ENCODE measurements around the gene KCNK2.

Gene KCNK2

DNA sequence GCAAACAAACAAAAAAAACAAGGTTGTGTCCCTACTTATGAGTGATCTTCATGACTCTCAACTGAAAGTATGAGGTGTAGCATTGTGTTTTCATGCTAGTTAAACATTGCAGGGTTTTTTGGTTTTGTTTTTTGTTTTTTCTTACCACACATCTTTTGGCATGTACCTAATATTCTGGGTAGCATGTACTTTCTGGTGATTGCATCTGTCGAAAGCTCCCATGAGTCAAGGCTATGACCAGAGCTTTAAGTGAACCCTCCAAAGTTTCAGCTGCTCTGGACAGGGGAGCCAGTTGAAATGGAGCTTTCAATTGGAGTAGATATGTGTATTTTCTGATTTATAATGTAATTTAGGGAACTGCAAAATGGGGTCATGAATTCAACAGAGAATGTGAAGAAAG, 115.5 kb downstream of the KCNK2 start:
- no peak overlapping the region for H3K4me2 ChIP-seq (ENCODE audit: low read depth, low read length, poor library complexity, severe bottlenecking)
- H3K4me3 ChIP-seq (ENCODE audit: low read length, poor library complexity, severe bottlenecking): no peak overlapping the region
- H3K9ac ChIP-seq (ENCODE audit: low read depth, low read length, poor library complexity, severe bottlenecking): no peak overlapping the region
- no peaks in the 10 kb centered on the region for H4K20me1 ChIP-seq (ENCODE audit: insufficient read depth, low read length, poor library complexity, severe bottlenecking)
- H3K36me3 ChIP-seq (ENCODE audit: insufficient read depth, low read length): no peaks in the 10 kb centered on the region
- no peak overlapping the region for H2AFZ ChIP-seq (ENCODE audit: low read length)
- H3K4me1 ChIP-seq (ENCODE audit: insufficient read depth, low read length, poor library complexity, severe bottlenecking): no peaks in the 10 kb centered on the region
- peaks cover 5% of the 10 kb centered on the region; the same call in 1 of the 2 replicates for H3K9me2 ChIP-seq (replicated peaks; ENCODE audit: low read depth, low read length)
- no peaks in the 10 kb centered on the region for H3F3A ChIP-seq (ENCODE audit: low read depth)
- H3K27me3 ChIP-seq (ENCODE audit: insufficient read depth, low read length, poor library complexity, severe bottlenecking): no peaks in the 10 kb centered on the region
- no peaks in the 10 kb centered on the region for H3K79me2 ChIP-seq (ENCODE audit: insufficient read depth, low read length)
- no peak for TF ChIP-seq EZH2phosphoT487 (IDR thresholded peaks at IDR 0.05; ENCODE audit: borderline replicate concordance)
- TF ChIP-seq, protein P1, sequence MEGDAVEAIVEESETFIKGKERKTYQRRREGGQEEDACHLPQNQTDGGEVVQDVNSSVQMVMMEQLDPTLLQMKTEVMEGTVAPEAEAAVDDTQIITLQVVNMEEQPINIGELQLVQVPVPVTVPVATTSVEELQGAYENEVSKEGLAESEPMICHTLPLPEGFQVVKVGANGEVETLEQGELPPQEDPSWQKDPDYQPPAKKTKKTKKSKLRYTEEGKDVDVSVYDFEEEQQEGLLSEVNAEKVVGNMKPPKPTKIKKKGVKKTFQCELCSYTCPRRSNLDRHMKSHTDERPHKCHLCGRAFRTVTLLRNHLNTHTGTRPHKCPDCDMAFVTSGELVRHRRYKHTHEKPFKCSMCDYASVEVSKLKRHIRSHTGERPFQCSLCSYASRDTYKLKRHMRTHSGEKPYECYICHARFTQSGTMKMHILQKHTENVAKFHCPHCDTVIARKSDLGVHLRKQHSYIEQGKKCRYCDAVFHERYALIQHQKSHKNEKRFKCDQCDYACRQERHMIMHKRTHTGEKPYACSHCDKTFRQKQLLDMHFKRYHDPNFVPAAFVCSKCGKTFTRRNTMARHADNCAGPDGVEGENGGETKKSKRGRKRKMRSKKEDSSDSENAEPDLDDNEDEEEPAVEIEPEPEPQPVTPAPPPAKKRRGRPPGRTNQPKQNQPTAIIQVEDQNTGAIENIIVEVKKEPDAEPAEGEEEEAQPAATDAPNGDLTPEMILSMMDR (conservative IDR thresholded peaks at IDR 0.05; ENCODE audit: low read length): no peak
- H3K9me3 ChIP-seq (ENCODE audit: insufficient read depth, low read depth, low read length): no peaks in the 10 kb centered on the region

DNA sequence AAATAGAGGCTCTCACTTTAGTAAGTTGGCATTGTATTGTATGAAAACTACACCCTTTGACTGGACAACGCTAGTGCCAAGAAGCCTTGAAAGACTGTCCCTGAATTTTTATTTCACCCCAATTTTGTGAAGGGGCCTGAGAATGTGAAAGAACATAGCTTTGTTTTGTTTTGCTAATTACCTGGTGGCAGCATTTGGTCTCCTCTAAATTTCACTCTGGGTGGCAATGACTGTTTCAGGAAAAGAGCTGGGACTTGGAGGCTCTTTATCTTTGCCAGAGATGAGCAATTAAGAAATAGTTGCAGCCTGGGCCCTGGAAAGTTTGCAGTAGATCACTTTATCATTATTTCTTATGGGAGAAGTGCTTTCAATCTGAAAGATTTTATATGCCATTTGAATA, 117.6 kb downstream of the KCNK2 start:
- H3K4me3 ChIP-seq (ENCODE audit: low read length, poor library complexity, severe bottlenecking): no peak overlapping the region
- H3K9ac ChIP-seq (ENCODE audit: low read depth, low read length, poor library complexity, severe bottlenecking): no peak overlapping the region
- H3K4me1 ChIP-seq (ENCODE audit: insufficient read depth, low read length, poor library complexity, severe bottlenecking): no peaks in the 10 kb centered on the region
- H3K36me3 ChIP-seq (ENCODE audit: insufficient read depth, low read length): no peaks in the 10 kb centered on the region
- no peaks in the 10 kb centered on the region for H3K79me2 ChIP-seq (ENCODE audit: insufficient read depth, low read length)
- H3K4me2 ChIP-seq (ENCODE audit: low read depth, low read length, poor library complexity, severe bottlenecking): no peak overlapping the region
- H3K27me3 ChIP-seq (ENCODE audit: insufficient read depth, low read length, poor library complexity, severe bottlenecking): no peaks in the 10 kb centered on the region
- no peak overlapping the region for H2AFZ ChIP-seq (ENCODE audit: low read length)
- no peaks in the 10 kb centered on the region for H3K9me2 ChIP-seq (replicated peaks; ENCODE audit: low read depth, low read length)
- TF ChIP-seq, protein P1 (conservative IDR thresholded peaks at IDR 0.05; ENCODE audit: low read length): no peak
- no peak for TF ChIP-seq EZH2phosphoT487 (IDR thresholded peaks at IDR 0.05; ENCODE audit: borderline replicate concordance)
- H3K9me3 ChIP-seq (ENCODE audit: insufficient read depth, low read depth, low read length): no peaks in the 10 kb centered on the region
- H3F3A ChIP-seq (ENCODE audit: low read depth): no peaks in the 10 kb centered on the region
- H4K20me1 ChIP-seq (ENCODE audit: insufficient read depth, low read length, poor library complexity, severe bottlenecking): no peaks in the 10 kb centered on the region

DNA sequence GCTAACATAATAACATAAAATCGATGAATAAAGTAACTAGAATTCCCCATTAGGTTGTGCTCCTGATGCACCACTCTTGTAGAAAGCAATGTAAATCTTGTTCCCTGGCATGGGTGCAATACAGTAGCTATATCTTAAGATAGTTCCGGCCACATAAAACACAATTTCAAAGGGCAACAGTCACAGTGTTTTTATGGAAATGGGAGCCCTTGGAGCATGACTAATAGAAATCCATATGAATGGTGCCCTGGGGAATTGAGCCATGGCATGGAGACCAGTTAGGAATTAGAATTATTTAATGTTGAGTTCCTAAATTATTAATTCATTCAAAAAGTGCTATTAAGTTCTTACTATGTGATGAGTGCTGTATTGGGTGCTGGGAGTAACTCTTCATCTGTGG, 118.7 kb downstream of the KCNK2 start:
- TF ChIP-seq EZH2phosphoT487 (IDR thresholded peaks at IDR 0.05; ENCODE audit: borderline replicate concordance): no peak
- TF ChIP-seq, protein P1 (conservative IDR thresholded peaks at IDR 0.05; ENCODE audit: low read length): no peak
- Histone ChIP-seq H3K4me3 (ENCODE audit: low read length, poor library complexity, severe bottlenecking) (no peak overlapping the region), H3K4me2 (ENCODE audit: low read depth, low read length, poor library complexity, severe bottlenecking) (no peak overlapping the region), H3K9ac (ENCODE audit: low read depth, low read length, poor library complexity, severe bottlenecking) (no peak overlapping the region), H4K20me1 (ENCODE audit: insufficient read depth, low read length, poor library complexity, severe bottlenecking) (no peaks in the 10 kb centered on the region), H2AFZ (ENCODE audit: low read length) (no peak overlapping the region), H3F3A (ENCODE audit: low read depth) (no peaks in the 10 kb centered on the region), H3K4me1 (ENCODE audit: insufficient read depth, low read length, poor library complexity, severe bottlenecking) (no peaks in the 10 kb centered on the region), H3K27me3 (ENCODE audit: insufficient read depth, low read length, poor library complexity, severe bottlenecking) (no peaks in the 10 kb centered on the region), H3K9me3 (ENCODE audit: insufficient read depth, low read depth, low read length) (no peaks in the 10 kb centered on the region), H3K79me2 (ENCODE audit: insufficient read depth, low read length) (no peaks in the 10 kb centered on the region), H3K36me3 (ENCODE audit: insufficient read depth, low read length) (no peaks in the 10 kb centered on the region), H3K9me2 (replicated peaks; ENCODE audit: low read depth, low read length) (no peaks in the 10 kb centered on the region)
